Smooth muscle cell (in vitro differentiated cells): ENCODE results near the gene ARHGAP11A. TPM values are rescaled to one million over a fixed set of nuclear protein-coding genes. Genes with fewer than 3 reads are reported as not detected.
"Not testable (repeated sequence)": the region's sequence is repeated elsewhere in the genome, so short reads cannot be mapped to it uniquely, and the experiment has no call there.

Experiments used
- DNase-seq: peaks from one replicate; lab custom pipeline; 2025; ENCODE audit not compliant: unreplicated experiment; lab: John Stamatoyannopoulos, UW
- H2AFZ ChIP-seq: fragments of 200-600 bp; sonication (generic); 2 replicates; pipeline ENCODE4 v1.6.0; 2016; ENCODE audit warnings: antibody characterized with exemption, low read depth, mild to moderate bottlenecking
- H3F3A ChIP-seq: fragments of 200-600 bp; sonication (generic); 2 replicates; pipeline ENCODE4 v1.6.0; 2017; ENCODE audit warnings: antibody characterized with exemption, low read depth
- H3K27ac ChIP-seq: fragments of 200-600 bp; sonication (generic); 2 replicates; pipeline ENCODE4 v1.5.1; 2016; ENCODE audit warnings: low read depth, mild to moderate bottlenecking
- H3K27me3 ChIP-seq: fragments of 200-600 bp; sonication (generic); 2 replicates; pipeline ENCODE4 v1.6.1; 2016; ENCODE audit warnings: low read depth, mild to moderate bottlenecking
- H3K36me3 ChIP-seq: fragments of 200-600 bp; sonication (generic); 2 replicates; pipeline ENCODE4 v1.5.1; 2016; ENCODE audit warnings: low read depth
- H3K4me1 ChIP-seq: fragments of 200-600 bp; sonication (generic); 2 replicates; pipeline ENCODE4 v1.5.1; 2016; ENCODE audit warnings: low read depth
- H3K4me2 ChIP-seq: fragments of 200-600 bp; sonication (generic); 2 replicates; pipeline ENCODE4 v1.6.0; 2016; ENCODE audit warnings: mild to moderate bottlenecking
- H3K4me3 ChIP-seq: fragments of 200-600 bp; sonication (generic); 2 replicates; pipeline ENCODE4 v1.5.1; 2016; ENCODE audit warnings: mild to moderate bottlenecking
- H3K79me2 ChIP-seq: fragments of 200-600 bp; sonication (generic); 2 replicates; pipeline ENCODE4 v1.6.0; 2016; ENCODE audit warnings: low read depth, mild to moderate bottlenecking
- H3K9ac ChIP-seq: fragments of 200-600 bp; sonication (generic); 2 replicates; pipeline ENCODE4 v1.6.0; 2016; ENCODE audit warnings: low read depth
- H3K9me3 ChIP-seq: fragments of 200-600 bp; sonication (generic); replicated peaks from 2 replicates; pipeline ENCODE4 v1.5.1; 2016; ENCODE audit warnings: low read depth
- H4K20me1 ChIP-seq: fragments of 200-600 bp; sonication (generic); 2 replicates; pipeline ENCODE4 v1.6.0; 2016; ENCODE audit warnings: low read depth
- CTCF ChIP-seq: fragments of 200-600 bp; sonication (generic); IDR thresholded peaks from 2 replicates; pipeline ENCODE4 v1.5.1; 2017; ENCODE audit warnings: borderline replicate concordance, mild to moderate bottlenecking, antibody characterized with exemption; ENCODE audit not compliant: insufficient read depth, poor library complexity, severe bottlenecking
- WGBS: methylation state at CpG from one replicate; pipeline ENCODE4 v1.1.7; 2016; ENCODE audit warnings: low lambda C conversion rate; 5-methylcytosine and 5-hydroxymethylcytosine counted together
- polyA plus RNA-seq: library from polyadenylated mRNA; unstranded; fragments of >200 nt; fragmentation: Nextera tagmentation; extraction: Ambion mirVana; gene quantifications from 2 replicates; pipeline ENCODE4 v1.2.1, GENCODE V29; 2016
- total RNA-seq: library from RNA; depleted of rRNA; stranded (reverse); fragments of >200 nt; gene quantifications from 2 replicates; pipeline ENCODE4 v1.2.3, GENCODE V29; 2014

ARHGAP11A gene
- total and polyA plus RNA-seq, 2 experiments from 2014 or later, result 7.8 to 9.1 TPM

DNA sequence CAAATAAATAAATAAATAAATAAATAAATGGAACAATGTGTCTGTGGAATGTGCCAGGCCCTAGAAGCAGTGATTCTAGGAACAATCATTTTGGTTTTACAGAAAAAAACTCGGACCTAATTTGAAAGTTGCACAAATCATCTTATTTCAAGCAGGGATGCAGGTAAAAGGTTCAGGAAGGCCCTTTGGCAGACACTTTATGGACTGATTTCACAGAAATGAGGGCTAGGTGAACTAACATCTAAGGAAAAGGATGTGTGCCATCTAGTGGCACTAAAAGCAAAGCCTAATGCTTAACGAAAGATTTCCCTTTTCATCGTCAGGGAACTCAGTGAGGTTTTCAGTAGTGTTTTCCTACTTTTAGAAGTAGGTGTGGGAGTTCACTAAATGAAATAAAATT, 4.6 kb upstream of the ARHGAP11A start:
- H3F3A ChIP-seq, H3K4me1 ChIP-seq, H4K20me1 ChIP-seq, H3K4me3 ChIP-seq, H3K27ac ChIP-seq, DNase-seq, H3K36me3 ChIP-seq, H3K79me2 ChIP-seq, H3K4me2 ChIP-seq, H3K27me3 ChIP-seq, H2AFZ ChIP-seq, H3K9me3 ChIP-seq, H3K9ac ChIP-seq: not testable (repeated sequence)
- TF ChIP-seq CTCF, result peak; percentile 29
- 2% methylated on average over 3 of the region's 3 CpGs for WGBS

GRCh38 chr15:32614712-32615050, 623 bp upstream of the ARHGAP11A start:
- not testable (repeated sequence) for H3F3A ChIP-seq, DNase-seq, H3K27me3 ChIP-seq, H3K36me3 ChIP-seq, H4K20me1 ChIP-seq, H3K9me3 ChIP-seq, H3K4me1 ChIP-seq, H3K9ac ChIP-seq
- Histone ChIP-seq H3K4me2 (peak overlapping the region; percentile 96), H3K79me2 (peaks cover 31% of the 10 kb centered on the region), H3K4me3 (peak overlapping the region; percentile 84), H3K27ac (peak overlapping the region; percentile 77), H2AFZ (peak overlapping the region; percentile 32)
- WGBS, result 0% methylated on average over 10 of the region's 16 CpGs

- not testable (repeated sequence) for H3F3A ChIP-seq, H3K4me1 ChIP-seq, H3K9me3 ChIP-seq, H3K27me3 ChIP-seq, DNase-seq, H3K36me3 ChIP-seq, H4K20me1 ChIP-seq
- Histone ChIP-seq H3K9ac (peak overlapping the region; percentile 66), H3K79me2 (peaks cover 31% of the 10 kb centered on the region), H2AFZ (peak overlapping the region; percentile 90), H3K27ac (peak overlapping the region; percentile 19), H3K4me2 (peak overlapping the region; percentile 96), H3K4me3 (peak overlapping the region; percentile 84)
- 1% methylated on average over 19 of the region's 24 CpGs for WGBS
These were observed 645 bp downstream of the ARHGAP11A start for GRCh38 chr15:32615871-32616426.

- H3K9me3 ChIP-seq, result no peaks in the 10 kb centered on the region
- H3F3A ChIP-seq, result no peaks in the 10 kb centered on the region
- H3K27me3 ChIP-seq, result no peaks in the 10 kb centered on the region
- no peaks in the 10 kb centered on the region for H3K4me1 ChIP-seq
- WGBS, result 100% methylated on average over 3 of the region's 3 CpGs
- H3K27ac ChIP-seq, result no peak overlapping the region
- H3K4me2 ChIP-seq, result no peak overlapping the region
- no peak for DNase-seq
- no peak for TF ChIP-seq CTCF
- H3K9ac ChIP-seq, result no peak overlapping the region
- no peaks in the 10 kb centered on the region for H3K79me2 ChIP-seq
- no peak overlapping the region for H2AFZ ChIP-seq
- peaks cover 17% of the 10 kb centered on the region for H3K36me3 ChIP-seq
- H4K20me1 ChIP-seq, result no peaks in the 10 kb centered on the region
- H3K4me3 ChIP-seq, result no peak overlapping the region
These were observed 21.1 kb downstream of the ARHGAP11A start for GRCh38 chr15:32636410-32636809.
